Activated CD4-positive, CD25-positive, alpha-beta regulatory T cell (primary cell): ENCODE data around the gene PCDHGA4.
"Not testable (repeated sequence)": the region's sequence is repeated elsewhere in the genome, so short reads cannot be mapped to it uniquely, and the experiment has no call there.

Experiments used
- DNase-seq, 4 experiments: peaks; one replicate each; lab custom pipeline; 2025; lab: John Stamatoyannopoulos, UW

Gene PCDHGA4

GRCh38 chr5:141384471-141385267 is 29.8 kb downstream of the PCDHGA4 start:
- no peak for DNase-seq

DNA sequence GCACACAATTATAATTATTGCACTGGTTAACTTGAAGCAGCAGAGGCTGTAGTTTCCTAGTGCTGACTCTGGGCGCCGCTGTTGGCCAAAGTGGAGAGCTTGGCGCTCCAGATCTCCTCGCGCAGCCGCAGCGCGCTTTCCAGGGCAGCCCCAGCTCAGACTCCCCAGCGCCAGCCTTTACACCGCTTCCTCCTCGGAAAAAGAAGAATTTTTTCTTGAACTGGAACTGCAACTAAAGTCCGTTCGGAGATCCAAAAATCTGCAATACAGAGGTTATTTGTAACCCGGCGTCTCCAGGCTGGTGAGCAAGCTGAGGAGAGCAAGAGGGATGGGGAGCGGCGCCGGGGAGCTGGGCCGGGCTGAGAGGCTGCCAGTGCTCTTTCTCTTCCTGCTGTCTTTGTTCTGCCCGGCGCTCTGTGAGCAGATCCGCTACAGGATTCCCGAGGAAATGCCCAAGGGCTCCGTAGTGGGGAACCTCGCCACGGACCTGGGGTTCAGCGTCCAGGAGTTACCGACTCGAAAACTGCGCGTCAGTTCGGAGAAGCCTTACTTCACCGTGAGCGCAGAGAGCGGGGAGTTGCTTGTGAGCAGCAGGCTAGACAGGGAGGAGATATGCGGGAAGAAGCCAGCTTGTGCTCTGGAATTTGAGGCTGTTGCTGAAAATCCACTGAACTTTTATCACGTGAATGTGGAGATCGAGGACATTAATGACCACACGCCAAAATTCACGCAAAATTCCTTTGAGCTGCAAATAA is 32.9 kb downstream of the PCDHGA4 start, which contains the start of gene PCDHGB4:
Gene PCDHGB4 (plus strand): TSS at position 142 of the 755 bp plus-strand sequence. CDS start 187 bp downstream, at position 329.
- not testable (repeated sequence) for DNase-seq

DNA sequence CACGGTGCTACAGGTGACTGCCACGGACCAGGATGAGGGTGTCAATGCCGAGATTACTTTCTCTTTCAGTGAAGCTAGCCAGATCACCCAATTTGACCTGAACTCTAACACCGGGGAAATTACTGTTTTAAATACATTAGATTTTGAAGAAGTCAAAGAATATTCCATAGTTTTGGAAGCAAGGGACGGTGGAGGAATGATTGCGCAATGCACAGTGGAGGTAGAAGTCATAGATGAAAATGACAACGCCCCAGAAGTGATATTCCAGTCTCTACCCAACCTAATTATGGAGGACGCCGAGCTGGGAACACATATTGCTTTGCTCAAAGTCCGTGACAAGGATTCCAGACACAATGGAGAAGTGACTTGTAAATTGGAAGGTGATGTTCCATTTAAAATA is 33.8 kb downstream of the PCDHGA4 start:
- no peak for DNase-seq

DNA sequence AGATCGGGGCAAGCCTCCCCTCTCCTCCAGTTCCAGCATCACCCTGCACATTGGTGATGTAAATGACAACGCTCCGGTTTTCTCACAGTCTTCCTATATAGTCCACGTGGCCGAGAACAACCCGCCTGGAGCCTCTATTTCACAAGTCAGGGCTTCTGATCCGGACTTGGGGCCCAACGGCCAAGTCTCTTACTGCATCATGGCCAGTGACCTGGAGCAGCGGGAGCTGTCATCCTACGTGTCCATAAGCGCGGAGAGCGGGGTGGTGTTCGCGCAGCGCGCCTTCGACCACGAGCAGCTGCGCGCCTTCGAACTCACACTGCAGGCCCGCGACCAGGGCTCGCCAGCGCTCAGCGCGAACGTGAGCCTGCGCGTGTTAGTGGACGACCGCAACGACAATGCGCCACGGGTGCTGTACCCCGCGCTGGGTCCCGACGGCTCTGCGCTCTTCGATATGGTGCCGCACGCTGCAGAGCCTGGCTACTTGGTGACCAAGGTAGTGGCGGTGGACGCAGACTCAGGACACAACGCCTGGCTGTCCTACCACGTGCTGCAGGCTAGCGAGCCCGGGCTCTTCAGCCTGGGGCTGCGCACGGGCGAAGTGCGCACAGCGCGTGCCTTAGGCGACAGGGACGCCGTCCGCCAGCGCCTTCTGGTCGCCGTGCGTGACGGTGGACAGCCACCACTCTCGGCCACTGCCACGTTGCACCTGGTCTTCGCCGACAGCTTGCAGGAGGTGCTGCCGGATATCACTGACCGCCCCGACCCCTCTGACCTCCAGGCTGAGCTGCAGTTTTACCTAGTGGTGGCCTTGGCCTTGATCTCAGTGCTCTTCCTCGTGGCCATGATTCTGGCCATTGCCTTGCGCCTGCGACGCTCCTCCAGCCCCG is 34.6 kb downstream of the PCDHGA4 start:
- no peak for DNase-seq

- no peak for DNase-seq
Observed at GRCh38 chr5:141392429-141393198, 37.8 kb downstream of the PCDHGA4 start, which contains the start of gene PCDHGA8. Gene PCDHGA8, plus strand, starts transcription at chr5:141392633. Its CDS starts 181 bp downstream, at chr5:141392814.

GRCh38 chr5:141393267-141393666 is 38.4 kb downstream of the PCDHGA4 start:
- no peak for DNase-seq

DNA sequence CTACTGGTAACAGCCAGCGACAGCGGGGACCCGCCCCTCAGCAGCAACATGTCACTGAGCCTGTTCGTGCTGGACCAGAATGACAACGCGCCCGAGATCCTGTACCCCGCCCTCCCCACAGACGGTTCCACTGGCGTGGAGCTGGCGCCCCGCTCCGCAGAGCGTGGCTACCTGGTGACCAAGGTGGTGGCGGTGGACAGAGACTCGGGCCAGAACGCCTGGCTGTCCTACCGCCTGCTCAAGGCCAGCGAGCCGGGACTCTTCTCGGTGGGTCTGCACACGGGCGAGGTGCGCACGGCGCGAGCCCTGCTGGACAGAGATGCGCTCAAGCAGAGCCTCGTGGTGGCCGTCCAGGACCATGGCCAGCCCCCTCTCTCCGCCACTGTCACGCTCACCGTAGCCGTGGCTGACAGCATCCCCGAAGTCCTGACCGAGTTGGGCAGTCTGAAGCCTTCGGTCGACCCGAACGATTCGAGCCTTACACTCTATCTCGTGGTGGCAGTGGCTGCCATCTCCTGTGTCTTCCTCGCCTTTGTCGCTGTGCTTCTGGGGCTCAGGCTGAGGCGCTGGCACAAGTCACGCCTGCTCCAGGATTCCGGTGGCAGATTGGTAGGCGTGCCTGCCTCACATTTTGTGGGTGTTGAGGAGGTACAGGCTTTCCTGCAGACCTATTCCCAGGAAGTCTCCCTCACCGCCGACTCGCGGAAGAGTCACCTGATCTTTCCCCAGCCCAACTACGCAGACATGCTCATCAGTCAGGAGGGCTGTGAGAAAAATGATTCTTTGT is 39.8 kb downstream of the PCDHGA4 start:
- DNase-seq, result not testable (repeated sequence)

- not testable (repeated sequence) for DNase-seq
Observed at GRCh38 chr5:141397756-141398551, 43.1 kb downstream of the PCDHGA4 start, which contains the start of gene PCDHGB5. Gene PCDHGB5, plus strand, starts transcription at chr5:141397947. Its CDS starts 181 bp downstream, at chr5:141398128.

DNA sequence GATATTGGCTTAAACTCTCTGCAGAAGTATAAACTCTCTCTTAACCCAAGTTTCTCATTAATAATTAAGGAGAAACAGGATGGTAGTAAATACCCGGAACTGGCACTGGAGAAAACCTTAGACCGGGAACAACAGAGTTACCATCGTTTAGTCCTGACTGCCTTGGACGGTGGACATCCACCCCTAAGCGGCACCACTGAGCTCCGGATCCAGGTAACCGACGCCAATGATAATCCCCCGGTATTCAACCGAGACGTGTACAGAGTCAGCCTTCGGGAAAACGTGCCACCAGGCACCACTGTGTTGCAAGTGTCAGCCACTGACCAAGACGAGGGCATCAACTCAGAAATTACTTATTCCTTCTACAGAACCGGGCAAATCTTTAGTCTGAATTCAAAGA is 43.8 kb downstream of the PCDHGA4 start:
- DNase-seq, result no peak

DNA sequence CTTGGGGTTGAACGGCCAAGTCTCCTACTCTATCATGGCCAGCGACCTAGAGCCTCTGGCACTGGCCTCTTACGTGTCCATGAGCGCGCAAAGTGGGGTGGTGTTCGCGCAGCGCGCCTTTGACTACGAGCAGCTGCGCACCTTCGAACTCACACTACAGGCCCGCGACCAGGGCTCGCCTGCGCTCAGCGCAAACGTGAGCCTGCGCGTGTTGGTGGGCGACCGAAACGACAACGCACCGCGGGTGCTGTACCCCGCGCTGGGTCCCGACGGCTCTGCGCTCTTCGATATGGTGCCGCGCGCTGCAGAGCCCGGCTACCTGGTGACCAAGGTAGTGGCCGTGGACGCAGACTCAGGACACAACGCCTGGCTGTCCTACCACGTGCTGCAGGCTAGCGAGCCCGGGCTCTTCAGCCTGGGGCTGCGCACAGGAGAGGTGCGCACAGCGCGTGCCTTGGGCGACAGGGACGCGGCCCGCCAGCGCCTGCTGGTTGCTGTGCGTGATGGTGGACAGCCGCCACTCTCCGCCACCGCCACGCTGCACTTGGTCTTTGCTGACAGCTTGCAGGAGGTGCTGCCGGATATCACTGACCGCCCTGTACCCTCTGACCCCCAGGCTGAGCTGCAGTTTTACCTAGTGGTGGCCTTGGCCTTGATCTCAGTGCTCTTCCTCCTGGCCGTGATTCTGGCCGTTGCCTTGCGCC is 44.9 kb downstream of the PCDHGA4 start:
- no peak for DNase-seq

DNA sequence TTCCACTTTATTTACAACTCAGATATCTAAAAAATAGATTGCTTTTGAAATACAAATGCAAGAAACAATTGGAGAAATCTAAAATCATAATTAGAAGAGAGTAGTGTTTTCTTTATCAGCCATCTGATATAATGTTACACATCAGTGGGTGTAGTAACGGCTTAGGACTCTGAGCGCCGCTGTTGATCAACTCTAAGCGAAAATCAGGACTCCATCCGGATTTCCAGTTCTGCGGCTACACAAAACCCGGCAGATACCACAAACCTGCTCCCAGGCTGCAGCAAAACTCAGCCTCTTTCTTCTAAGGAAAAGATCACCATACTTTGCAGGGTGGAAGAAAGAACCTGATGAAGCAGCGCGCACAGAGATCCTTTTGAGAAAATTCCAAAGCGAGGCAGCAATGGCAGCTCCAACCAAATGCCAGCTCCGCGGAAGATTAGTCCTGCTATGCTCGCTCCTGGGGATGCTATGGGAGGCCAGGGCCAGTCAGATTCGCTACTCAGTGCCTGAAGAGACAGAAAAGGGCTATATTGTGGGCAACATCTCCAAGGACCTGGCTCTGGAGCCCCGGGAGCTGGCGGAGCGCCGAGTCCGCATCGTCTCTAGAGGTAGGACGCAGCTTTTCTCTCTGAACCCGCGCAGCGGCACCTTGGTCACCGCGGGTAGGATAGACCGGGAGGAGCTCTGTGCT is 47.9 kb downstream of the PCDHGA4 start, which contains the start of gene PCDHGA9:
Gene PCDHGA9 (plus strand): TSS at position 226 of the 691 bp plus-strand sequence. CDS start 175 bp downstream, at position 401.
- DNase-seq, result no peak

- no peak for DNase-seq
Observed at GRCh38 chr5:141403387-141403786, 48.6 kb downstream of the PCDHGA4 start.
